ENCODE results near the gene BCAP29.
A peak's percentile ranks its signal among the peaks of the same experiment; 100 is the strongest.
"Not testable (repeated sequence)": the region's sequence is repeated elsewhere in the genome, so short reads cannot be mapped to it uniquely, and the experiment has no call there.

BCAP29 gene, protein sequence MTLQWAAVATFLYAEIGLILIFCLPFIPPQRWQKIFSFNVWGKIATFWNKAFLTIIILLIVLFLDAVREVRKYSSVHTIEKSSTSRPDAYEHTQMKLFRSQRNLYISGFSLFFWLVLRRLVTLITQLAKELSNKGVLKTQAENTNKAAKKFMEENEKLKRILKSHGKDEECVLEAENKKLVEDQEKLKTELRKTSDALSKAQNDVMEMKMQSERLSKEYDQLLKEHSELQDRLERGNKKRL

DNA sequence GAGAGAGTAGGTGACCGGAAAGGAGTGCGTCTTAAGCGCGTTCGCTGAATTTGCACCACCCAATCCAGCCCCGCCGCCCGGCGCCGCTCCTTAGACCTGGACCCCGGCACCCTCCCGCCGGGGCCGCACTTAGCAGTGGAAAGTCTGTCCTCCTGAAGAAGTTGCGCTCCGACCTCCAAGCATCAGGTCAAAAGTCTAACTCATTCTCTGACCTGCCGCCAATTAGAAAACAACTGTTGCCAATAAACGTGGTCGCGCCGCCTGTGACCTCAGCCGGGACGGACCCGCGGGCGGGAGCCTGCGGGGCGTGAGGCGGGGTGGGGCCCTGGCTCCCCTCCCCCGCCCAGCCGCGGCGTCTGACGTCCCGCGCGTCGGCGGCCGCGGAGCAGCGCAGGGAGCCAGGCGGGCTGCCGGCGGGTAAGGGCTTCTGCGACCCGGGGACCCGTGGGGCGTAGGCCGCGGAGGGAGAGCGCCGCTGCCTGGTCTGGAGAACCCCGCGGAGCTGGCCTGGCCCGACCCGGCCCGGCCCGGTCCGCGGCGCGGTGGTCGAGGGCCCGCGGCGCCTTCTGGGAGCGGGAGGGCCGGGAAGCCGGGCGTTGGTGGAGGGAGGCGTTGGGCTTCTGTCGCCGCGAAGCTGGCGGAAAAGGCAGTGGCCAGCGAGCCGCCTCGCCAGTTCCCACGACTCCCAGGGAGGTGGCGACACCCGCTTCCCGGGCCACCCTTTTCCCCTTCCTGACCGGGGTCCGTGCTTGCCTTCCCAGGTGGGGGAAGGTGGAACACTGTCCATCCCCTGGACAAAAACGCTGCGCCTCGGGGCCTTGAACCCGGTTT lies at the start of gene BCAP29:
Gene BCAP29 (plus strand): TSS at position 362 of the 831 bp plus-strand sequence. CDS start 527 bp downstream, outside the sequence.
- peak; percentile 68 for DNase-seq

GRCh38 chr7:107530751-107531150 lies 49.3 kb upstream of the BCAP29 start:
- no peak for DNase-seq

- no peak for DNase-seq
These were observed 45.9 kb upstream of the BCAP29 start for GRCh38 chr7:107534139-107534538.

- not testable (repeated sequence) for DNase-seq
These were observed 42.8 kb upstream of the BCAP29 start for GRCh38 chr7:107537228-107537627.

- no peak for DNase-seq
These were observed 42.0 kb upstream of the BCAP29 start for GRCh38 chr7:107538001-107538400.

DNA sequence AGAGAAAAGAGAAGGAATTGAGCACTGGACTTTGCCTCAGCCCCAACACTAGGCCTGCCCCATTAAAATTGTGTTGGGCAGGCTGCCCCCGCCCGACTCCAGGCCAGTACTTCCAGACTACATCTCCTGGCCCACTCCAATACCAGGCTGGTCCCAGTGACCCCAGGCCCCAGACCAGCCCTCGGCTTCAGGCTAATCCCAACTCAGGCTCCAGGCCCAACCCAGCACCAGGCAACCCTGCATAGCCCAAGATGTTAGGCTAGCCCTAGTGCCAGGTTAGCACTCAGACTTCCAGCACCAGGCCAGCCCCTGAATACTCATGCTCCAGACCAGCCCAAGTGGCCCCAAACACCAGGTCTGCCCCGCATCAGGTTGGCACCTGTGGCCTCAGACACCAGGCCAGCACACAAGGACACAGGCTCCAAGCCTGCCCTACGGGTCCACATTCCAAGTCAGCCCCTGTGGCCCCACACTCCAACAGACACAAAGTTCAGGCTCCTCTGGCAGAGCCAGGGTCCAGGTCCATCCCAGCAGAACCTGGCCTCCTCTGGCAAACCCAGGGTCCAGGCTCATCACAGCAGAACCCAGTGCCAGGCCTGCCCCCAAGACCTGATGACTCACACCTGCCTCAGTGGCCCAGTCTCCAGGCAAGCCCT lies 36.6 kb upstream of the BCAP29 start:
- no peak for DNase-seq

GRCh38 chr7:107544848-107545591 lies 35.0 kb upstream of the BCAP29 start:
- no peak for DNase-seq

GRCh38 chr7:107551936-107552335 lies 28.1 kb upstream of the BCAP29 start:
- DNase-seq = no peak

GRCh38 chr7:107555893-107556292 lies 24.2 kb upstream of the BCAP29 start:
- DNase-seq = no peak

DNA sequence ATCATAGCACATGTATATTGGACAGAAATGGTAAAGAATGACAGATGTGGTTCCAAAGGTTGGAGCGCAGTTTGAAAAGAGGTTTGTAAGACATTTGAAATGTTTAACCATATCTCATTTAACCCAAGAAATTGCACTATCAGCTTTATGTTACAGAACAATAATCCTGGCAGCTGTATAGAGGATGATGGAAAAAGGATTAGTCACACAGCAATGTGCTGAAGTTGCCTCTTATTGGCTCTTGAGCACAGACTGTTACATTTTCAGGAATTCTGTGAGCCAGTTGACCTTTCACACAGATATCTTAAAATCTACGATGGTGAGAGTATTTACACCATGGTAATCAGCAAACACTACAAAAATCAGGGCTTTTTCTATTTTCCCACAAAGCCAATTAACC lies 20.2 kb upstream of the BCAP29 start:
- DNase-seq = no peak

DNA sequence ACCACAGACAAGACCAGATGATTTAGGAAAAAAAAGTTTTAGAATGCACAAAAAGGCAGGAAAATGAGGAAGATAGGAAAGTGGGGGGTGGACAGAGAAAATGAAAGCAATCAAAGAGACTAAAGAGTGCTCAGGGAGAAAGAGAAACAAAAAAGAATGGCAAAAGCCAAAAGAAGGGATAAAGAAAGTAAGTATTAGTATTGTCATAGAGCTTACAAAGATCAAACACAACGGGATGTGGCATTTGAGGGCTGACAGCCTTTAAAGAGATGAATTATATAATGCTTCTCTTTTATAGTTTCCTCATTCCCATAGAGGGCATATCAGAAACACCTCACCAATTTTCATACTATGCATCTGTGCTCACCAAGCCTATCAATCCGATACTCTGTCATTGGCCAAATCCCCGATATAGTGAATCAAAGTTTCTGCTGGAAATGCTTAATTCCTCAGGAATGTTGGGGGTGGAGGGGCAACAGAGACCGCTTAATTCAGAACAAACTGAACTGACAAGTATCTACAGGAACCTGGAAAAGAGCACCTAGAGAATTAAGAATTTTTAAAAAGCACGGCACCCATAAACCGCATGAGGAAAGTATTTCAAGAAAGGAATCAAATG lies 19.0 kb upstream of the BCAP29 start:
- no peak for DNase-seq

DNA sequence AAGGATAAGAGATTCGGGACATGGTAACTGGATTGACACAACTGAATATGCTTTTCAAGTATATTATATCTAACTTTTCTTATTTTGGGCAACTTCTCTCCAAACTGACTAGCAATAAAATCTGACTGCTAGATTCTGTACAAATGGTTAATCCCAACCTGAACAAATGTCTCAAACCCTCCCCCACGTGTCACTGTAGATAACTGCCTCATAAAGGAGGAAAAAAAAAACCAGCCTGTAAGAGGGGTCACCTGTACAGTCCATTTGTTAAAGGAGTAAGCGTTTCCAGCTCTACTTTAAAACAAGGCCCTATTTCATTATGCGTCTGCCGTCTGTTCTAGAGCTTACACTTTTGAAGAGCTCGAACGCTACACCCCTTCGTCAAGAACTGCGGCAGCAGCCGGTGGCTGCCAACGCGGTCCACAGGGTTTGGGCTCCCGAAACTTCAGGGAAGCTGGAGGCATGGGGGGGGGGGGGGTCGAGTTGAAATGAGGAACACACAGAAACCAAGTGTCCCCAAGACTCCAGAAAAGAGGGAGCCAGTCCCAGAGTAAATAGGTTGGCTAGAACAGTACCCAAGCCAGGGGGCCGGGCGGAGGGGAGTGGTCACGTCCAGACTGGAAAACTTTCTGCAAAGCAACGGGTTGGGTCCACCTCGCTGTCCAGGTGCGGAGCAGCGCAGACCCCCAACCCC lies 16.8 kb upstream of the BCAP29 start:
- no peak for DNase-seq

DNA sequence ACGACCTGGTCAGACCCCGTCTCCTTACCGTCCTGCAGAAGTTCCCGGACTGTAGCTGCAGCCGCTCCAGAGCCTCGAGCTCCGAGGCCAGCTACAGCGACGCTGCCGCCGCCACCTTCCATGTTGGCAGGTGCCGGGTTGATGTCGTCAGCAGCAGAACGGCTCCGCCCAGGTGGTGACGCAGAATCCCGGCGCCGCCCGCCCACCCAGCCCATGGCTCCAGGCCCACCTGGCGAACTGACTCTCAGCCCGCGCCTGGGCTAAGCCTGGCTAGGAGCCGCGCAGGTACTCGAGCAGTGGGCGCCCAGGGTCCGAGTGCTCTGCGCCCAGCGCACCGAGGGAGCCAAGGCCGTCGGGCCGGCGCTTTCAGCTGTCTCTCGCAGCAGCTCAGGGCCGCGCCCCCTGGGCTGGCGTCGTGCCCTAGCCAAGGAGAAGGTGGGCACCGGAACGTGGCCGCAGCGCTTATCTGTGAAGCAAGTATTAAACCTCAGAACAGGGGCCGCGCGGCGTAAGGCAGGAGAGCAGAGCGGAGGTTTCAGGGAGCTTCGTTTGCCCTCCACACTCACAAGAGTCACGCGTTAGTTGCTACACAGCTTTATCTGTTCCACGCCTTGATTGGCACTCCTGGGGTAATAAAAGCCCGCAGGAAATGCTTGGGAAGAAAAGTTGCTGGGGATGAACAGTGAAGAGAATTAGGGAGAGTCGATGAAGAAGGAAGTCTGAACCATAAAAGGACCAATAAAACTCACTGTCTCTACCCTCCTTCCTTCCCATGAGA lies 16.1 kb upstream of the BCAP29 start, which contains the start of the genes COG5 and DUS4L:
Gene COG5 (minus strand): TSS at position 146 of the 778 bp plus-strand sequence. CDS start 24 bp downstream, at position 122.
Gene DUS4L (plus strand): TSS at position 197 of the 778 bp plus-strand sequence. CDS start 3,100 bp downstream, outside the sequence.
- peak; percentile 81 for DNase-seq

DNA sequence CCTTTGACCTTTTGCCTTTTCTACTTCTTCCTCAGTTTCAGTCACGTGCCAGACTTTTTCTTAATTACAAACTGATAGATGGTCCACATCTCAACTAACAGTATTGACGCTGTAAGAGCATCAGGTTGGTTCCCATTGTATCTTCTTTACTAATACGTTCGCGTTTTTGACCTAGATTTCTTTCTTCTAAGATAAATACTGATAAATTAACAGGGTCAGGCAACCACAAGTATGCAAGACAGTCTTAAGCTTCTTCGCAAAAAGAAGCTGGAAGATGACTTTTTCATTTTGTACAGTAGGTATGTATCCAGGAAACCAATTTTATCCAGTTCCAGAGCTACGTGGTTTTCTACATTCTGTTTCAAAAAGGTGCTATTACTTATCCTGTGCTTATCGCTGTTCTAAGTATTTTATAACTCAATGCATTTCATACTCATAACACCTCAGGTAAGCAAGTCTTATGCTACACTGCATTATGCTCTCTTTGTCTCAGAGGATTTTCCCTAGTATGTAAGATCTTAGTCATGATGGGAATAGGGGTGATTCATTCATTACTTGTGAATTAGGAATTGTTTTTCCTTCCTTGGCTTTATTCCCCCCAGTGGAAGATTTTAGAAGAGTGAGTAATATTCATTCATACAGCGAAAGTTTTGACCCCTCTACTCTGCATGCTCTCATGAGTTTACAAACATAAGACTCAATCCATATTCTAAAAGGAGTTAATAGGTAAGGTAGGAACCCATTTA lies 15.3 kb upstream of the BCAP29 start:
- DNase-seq = no peak

DNA sequence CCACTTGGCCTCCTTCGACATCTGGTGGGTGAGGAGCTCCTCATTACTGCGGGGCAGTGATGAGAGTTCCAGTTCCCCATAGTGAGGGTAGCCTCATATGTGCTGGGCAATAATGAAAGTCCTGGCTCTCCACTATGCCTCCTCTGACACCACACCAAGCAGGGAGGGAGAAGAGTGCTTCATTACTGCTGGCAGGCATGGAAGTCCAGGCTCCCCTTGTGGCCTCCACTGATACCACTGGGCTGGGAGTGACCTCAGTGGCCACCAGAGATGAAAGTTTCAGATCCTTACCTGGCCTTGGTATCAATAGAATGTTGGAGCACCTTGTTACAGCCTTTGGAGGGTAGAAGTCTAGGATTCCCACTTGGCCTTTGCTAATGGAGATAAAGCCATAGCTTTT lies 9.7 kb upstream of the BCAP29 start:
- no peak for DNase-seq

- DNase-seq = no peak
These were observed 6.5 kb upstream of the BCAP29 start for GRCh38 chr7:107573537-107573936.

DNA sequence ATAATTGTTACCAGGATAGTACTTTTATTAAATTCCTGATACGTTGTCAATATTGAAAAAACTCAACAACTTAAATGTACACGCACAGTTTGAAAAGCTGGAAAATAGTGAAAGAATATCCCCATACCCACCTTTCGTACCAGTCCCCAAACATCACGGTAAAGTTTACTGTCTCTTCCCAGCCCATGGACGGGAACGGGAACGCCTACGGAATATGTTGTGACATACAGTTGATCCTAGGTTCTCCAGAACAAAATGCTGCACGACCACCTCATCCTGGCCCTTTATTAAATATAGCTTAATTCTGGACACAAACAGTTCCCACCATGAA lies 527 bp upstream of the BCAP29 start:
- DNase-seq = no peak

GRCh38 chr7:107580716-107581383 lies 804 bp downstream of the BCAP29 start:
- no peak for DNase-seq

- DNase-seq = no peak
These were observed 1.5 kb downstream of the BCAP29 start for GRCh38 chr7:107581387-107582013.
